ENCODE measurements around the gene SPOCD1. TPM values are rescaled to one million over a fixed set of nuclear protein-coding genes. Genes with fewer than 3 reads are reported as not detected.

SPOCD1 gene
- total and polyA plus RNA-seq, 4 donors = under 0.01 to 0.19 (median 0.12) TPM; not detected in 1

DNA sequence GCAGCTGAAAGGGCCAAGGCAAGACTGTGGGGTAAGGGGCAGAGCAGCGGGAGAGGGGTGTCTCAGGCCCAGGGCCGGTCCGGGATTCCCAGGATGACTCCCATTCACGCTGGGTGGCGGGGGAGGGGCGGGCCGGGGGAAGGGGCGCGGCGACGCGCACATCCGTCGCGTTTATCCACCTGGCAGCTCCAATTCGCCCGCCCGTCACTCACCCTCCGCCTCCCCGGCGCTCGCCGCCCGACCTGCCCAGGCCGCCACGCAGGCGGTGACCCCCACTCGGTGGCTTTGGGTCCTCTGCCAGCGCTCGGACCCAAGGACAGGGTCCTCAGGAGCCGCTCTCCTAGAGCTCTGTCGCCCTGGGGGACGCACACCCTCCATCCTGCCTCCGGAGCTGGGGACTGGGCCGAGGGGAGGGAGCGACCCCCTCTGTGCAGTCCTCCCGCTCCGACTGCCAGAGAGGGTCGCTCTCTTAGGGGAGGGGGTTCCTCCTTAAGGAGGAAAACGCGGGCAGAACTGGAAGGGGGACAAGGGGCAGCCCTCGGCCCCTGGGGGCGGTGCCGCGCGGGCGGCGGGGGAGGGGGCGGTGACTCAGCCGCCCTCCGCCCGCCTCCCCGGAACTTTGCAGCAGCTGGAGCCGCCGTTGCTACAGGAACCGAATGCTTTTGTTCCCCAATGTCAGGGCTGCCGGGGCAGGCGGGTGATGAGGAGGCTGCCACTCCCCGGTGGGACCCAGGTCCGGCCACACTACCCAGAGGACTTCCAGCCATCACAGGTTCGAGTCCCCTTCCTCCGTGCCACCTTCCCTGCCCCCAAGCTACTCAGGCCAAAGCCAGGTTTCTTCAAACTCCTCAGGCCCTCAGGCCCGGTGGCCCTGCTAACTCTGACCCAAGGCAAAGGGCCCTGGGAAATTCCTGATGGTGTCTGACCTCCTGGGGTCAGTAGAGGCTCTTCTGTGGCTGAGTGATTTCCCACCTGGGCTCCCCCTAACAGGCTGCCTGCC, 55.1 kb downstream of the SPOCD1 start:
- Histone ChIP-seq H3K4me1 (ENCODE audit: control insufficient read depth in 4 of 4, insufficient read depth in 4 of 4, low read length in 3 of 4) (peaks cover 3 to 20% (median 9%) of the 10 kb centered on the region in 4 donors), H3K36me3 (ENCODE audit: control insufficient read depth in 4 of 4, insufficient read depth in 3 of 4, low read depth in 1 of 4, low read length in 3 of 4) (no peaks in the 10 kb centered on the region), H3K9ac (ENCODE audit: low read depth in 1 of 2, low read length in 2 of 2) (no peak overlapping the region), H3K27ac (ENCODE audit: low read depth in 1 of 2, low read length in 2 of 2) (no peak overlapping the region), H3K4me3 (ENCODE audit: low read depth in 1 of 3, low read length in 3 of 3) (peak overlapping the region in 1 of 3 donors; percentile 34), H3K9me3 (ENCODE audit: control insufficient read depth in 4 of 4, low read length in 3 of 4) (no peaks in the 10 kb centered on the region), H3K27me3 (ENCODE audit: control insufficient read depth in 4 of 4, insufficient read depth in 4 of 4, low read length in 3 of 4) (peaks cover 2 to 23% (median 8%) of the 10 kb centered on the region in 4 donors)
- no peak for DNase-seq (ENCODE audit: low spot score)
- 9% methylated on average over 63 of the region's 63 CpGs for WGBS
- no peak for TF ChIP-seq CTCF (IDR thresholded peaks at IDR 0.05; ENCODE audit: low read depth, low read length, missing input control)
- no peak for TF ChIP-seq YY1 (IDR thresholded peaks at IDR 0.05)
- no peak for TF ChIP-seq GABPA (IDR thresholded peaks at IDR 0.05 in 1 of 2, conservative IDR thresholded peaks at IDR 0.05 in 1 of 2)
- no peak for TF ChIP-seq REST (IDR thresholded peaks at IDR 0.05)
- no peak for TF ChIP-seq FOXA2 (IDR thresholded peaks at IDR 0.05)
- no peak for TF ChIP-seq EGR1 (IDR thresholded peaks at IDR 0.05; ENCODE audit: low read depth in 2 of 2)
- no peak for TF ChIP-seq TAF1 (conservative IDR thresholded peaks at IDR 0.05)
- TF ChIP-seq SP1 (IDR thresholded peaks at IDR 0.05) = no peak

- Histone ChIP-seq H3K27ac (ENCODE audit: low read depth in 1 of 2, low read length in 2 of 2) (no peak overlapping the region), H3K9me3 (ENCODE audit: control insufficient read depth in 4 of 4, low read length in 3 of 4) (no peaks in the 10 kb centered on the region), H3K4me1 (ENCODE audit: control insufficient read depth in 4 of 4, insufficient read depth in 4 of 4, low read length in 3 of 4) (peaks cover 1 to 24% (median 8%) of the 10 kb centered on the region in 4 donors), H3K27me3 (ENCODE audit: control insufficient read depth in 4 of 4, insufficient read depth in 4 of 4, low read length in 3 of 4) (peaks cover 0 to 12% (median 8%) of the 10 kb centered on the region in 4 donors), H3K4me3 (ENCODE audit: low read depth in 1 of 3, low read length in 3 of 3) (no peak overlapping the region), H3K9ac (ENCODE audit: low read depth in 1 of 2, low read length in 2 of 2) (no peak overlapping the region), H3K36me3 (ENCODE audit: control insufficient read depth in 4 of 4, insufficient read depth in 3 of 4, low read depth in 1 of 4, low read length in 3 of 4) (no peaks in the 10 kb centered on the region)
- TF ChIP-seq GABPA (IDR thresholded peaks at IDR 0.05 in 1 of 2, conservative IDR thresholded peaks at IDR 0.05 in 1 of 2) (no peak), EGR1 (IDR thresholded peaks at IDR 0.05; ENCODE audit: low read depth in 2 of 2) (no peak), FOXA1 (IDR thresholded peaks at IDR 0.05) (no peak), REST (IDR thresholded peaks at IDR 0.05) (no peak), FOXA2 (IDR thresholded peaks at IDR 0.05) (no peak), YY1 (IDR thresholded peaks at IDR 0.05) (no peak)
- TF ChIP-seq, protein P1, sequence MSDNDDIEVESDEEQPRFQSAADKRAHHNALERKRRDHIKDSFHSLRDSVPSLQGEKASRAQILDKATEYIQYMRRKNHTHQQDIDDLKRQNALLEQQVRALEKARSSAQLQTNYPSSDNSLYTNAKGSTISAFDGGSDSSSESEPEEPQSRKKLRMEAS (IDR thresholded peaks at IDR 0.05) = no peak
- no peak for DNase-seq (ENCODE audit: low spot score)
- WGBS = 81% methylated on average over 10 of the region's 10 CpGs
Observed at GRCh38 chr1:31759298-31760023, 56.4 kb downstream of the SPOCD1 start.

Data from liver (tissue), 9 donors.